Activated CD8-positive, alpha-beta memory T cell treated with anti-CD3 and anti-CD28 coated beads, Interleukin-2, amount 50 U/mL, for 24 hours (primary cell): Measurements from ENCODE around the gene TMEM201.
A peak's percentile ranks its signal among the peaks of the same experiment; 100 is the strongest.
"Not testable (repeated sequence)": the region's sequence is repeated elsewhere in the genome, so short reads cannot be mapped to it uniquely, and the experiment has no call there.

Experiments used
- DNase-seq: peaks from one replicate; pipeline ENCODE4 v3.0.0-alpha.2; 2020; ENCODE audit errors: extremely low read depth

TMEM201 gene

GRCh38 chr1:9621032-9621431 is 32.3 kb downstream of the TMEM201 start:
- no peak for DNase-seq

- DNase-seq = no peak
Observed at GRCh38 chr1:9624081-9624480, 35.4 kb downstream of the TMEM201 start.

GRCh38 chr1:9625030-9625429 is 36.3 kb downstream of the TMEM201 start:
- not testable (repeated sequence) for DNase-seq

GRCh38 chr1:9626201-9626608 is 37.5 kb downstream of the TMEM201 start:
- DNase-seq = no peak

GRCh38 chr1:9628541-9629444 is 40.1 kb downstream of the TMEM201 start:
- no peak for DNase-seq

GRCh38 chr1:9629445-9630201 is 40.9 kb downstream of the TMEM201 start:
- DNase-seq = peak; percentile 56

GRCh38 chr1:9630331-9631111 is 41.8 kb downstream of the TMEM201 start:
- DNase-seq = no peak

- no peak for DNase-seq
Observed at GRCh38 chr1:9631613-9632012, 42.9 kb downstream of the TMEM201 start.

- DNase-seq = no peak
Observed at GRCh38 chr1:9633493-9633892, 44.8 kb downstream of the TMEM201 start.

GRCh38 chr1:9634582-9634981 is 45.9 kb downstream of the TMEM201 start:
- DNase-seq = no peak

GRCh38 chr1:9639227-9639626 is 50.5 kb downstream of the TMEM201 start:
- no peak for DNase-seq

GRCh38 chr1:9643351-9644256 is 54.9 kb downstream of the TMEM201 start:
- no peak for DNase-seq

GRCh38 chr1:9646037-9646436 is 57.3 kb downstream of the TMEM201 start:
- DNase-seq = no peak

GRCh38 chr1:9648171-9648570 is 59.5 kb downstream of the TMEM201 start:
- no peak for DNase-seq

- DNase-seq = no peak
Observed at GRCh38 chr1:9649769-9650168, 61.1 kb downstream of the TMEM201 start.

- DNase-seq = no peak
Observed at GRCh38 chr1:9651220-9651564, 62.5 kb downstream of the TMEM201 start.

GRCh38 chr1:9651565-9652378 is 63.1 kb downstream of the TMEM201 start, which contains the start of gene PIK3CD:
PIK3CD (plus strand) TSS chr1:9651731; CDS start chr1:9710456, 58,725 bp downstream.
- DNase-seq = no peak

- DNase-seq = no peak
Observed at GRCh38 chr1:9652379-9653209, 63.9 kb downstream of the TMEM201 start.

- DNase-seq = no peak
Observed at GRCh38 chr1:9653210-9653490, 64.4 kb downstream of the TMEM201 start.
